HG03558 (cell line): ENCODE measurements around the gene PADI2.

Source experiments
- ATAC-seq: cut with Tn5 transposase; IDR thresholded peaks from one replicate; pipeline ENCODE4 v1.9.1; 2021; ENCODE audit warnings: moderate number of reproducible peaks; ENCODE audit not compliant: unreplicated experiment; ENCODE audit errors: extremely low read depth

PADI2 gene

DNA sequence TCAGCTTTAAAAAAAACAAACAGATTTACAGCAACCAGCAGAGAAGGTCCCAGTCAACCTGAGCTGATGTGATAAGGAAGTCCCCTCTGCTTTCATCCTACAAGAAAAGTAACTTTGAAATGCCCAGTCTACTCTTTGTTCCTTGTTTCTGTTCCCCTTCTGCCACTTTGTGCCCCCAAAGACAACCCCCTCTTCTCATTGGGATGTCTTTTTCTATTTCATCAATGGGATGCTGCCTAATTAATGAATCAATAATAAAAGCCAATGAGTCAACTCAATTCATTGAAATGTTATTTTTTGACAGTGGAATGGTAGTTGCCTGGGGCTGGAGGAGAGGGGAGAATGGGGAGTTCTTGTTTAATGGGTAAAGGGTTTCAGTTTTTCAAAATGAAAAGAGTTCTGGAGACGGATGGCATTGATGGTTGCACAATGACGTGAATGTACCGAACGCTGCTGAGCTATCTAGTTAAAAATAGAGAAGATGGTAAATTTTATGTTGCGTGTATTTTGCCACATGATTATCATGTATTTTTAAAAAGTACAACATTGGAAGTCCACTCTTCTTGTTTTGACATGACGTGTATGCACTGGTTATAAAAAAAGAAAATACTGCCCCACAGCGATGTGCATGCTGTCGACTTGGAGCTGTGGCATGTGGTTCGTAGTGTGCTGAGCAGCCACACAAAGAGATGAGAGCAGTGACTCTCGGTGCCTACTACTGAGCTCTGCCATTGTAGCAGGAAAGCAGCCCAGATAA lies 22.4 kb upstream of the PADI2 start:
- ATAC-seq = no peak

DNA sequence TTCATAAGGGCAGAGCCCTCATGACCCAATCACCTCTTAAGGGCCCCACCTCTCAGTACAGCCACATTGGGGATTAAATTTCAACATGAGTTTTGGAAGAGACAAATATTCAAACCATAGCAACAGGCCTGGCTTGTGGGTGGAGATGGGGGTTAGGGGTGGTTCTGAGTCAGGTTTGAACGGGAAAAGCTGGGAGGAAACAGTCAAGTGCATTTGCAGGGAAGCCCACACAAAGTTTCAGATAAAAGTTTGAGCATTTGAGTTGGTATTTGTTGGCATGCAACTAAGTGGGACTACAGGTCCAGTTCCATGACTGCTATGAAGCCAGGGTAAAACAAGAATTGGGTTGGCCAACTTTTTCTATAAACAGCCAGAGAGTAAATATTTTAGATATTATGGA lies 21.0 kb upstream of the PADI2 start:
- ATAC-seq = no peak

DNA sequence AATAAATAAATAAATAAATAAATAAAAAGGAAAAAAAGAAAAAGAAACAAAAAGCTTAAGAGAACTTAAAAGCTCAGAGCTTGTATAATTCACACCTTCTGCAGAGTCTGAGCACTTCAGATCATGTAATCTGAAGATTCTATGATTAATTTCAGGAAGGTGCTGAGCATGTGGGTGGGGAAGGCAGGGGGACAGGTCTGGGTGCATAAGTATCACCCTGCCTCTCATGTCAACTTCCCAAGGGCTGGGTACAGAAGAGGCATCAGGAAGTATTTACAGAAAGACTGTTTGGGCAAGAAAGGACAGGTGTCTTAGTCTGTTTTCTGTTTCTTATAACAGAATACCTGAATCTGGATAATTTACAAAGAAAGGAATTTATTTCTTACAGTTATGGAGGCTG lies 20.4 kb upstream of the PADI2 start:
- no peak for ATAC-seq

- ATAC-seq = no peak
Measured at GRCh38 chr1:17137441-17137840, 18.2 kb upstream of the PADI2 start.

- ATAC-seq = no peak
Measured at GRCh38 chr1:17136936-17137335, 17.7 kb upstream of the PADI2 start.

DNA sequence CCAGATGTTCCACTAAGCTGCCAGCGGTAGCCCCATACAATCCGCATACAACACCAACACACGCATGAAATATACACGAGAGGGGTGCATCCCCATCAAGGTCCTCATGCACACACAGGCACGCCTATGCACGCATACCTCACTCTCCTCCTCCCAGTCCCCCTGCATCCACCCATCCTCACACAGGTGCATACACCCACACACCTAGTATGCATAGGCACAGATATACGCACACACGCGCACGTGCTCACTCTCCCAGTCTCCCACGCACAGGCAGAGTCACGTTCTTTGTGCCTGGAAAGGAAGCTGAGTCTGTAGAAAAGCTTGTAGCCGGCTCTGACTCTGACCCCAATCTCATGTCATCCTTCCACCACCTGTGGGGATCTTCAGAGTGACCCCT lies 16.9 kb upstream of the PADI2 start:
- ATAC-seq = no peak

GRCh38 chr1:17135530-17135929 lies 16.3 kb upstream of the PADI2 start:
- no peak for ATAC-seq

GRCh38 chr1:17134724-17135123 lies 15.5 kb upstream of the PADI2 start:
- ATAC-seq = no peak

GRCh38 chr1:17134034-17134433 lies 14.8 kb upstream of the PADI2 start:
- ATAC-seq = no peak

- ATAC-seq = no peak
Measured at GRCh38 chr1:17130138-17130635, 10.9 kb upstream of the PADI2 start.

DNA sequence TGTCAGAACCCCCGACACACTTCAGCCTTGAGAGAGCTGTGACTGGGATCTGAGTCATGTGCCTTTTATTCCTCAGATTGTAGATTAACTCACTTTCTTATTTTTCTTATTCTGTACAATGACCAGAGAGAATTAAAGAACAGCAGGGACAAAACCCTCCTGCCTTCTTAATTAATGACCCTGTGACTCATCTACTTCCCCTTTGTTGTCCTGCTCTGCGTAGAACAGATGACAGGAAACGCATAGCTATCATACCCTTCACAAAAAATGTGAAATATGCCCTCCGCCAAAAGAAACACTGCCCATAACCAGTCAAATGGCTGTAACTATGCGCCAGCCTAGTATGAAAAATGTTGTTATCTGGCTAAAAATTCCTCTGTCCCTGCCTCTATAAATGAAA lies 9.1 kb upstream of the PADI2 start:
- ATAC-seq = no peak

- no peak for ATAC-seq
Measured at GRCh38 chr1:17125756-17126237, 6.5 kb upstream of the PADI2 start.

GRCh38 chr1:17123196-17124045 lies 4.2 kb upstream of the PADI2 start:
- ATAC-seq = no peak

GRCh38 chr1:17122521-17123164 lies 3.4 kb upstream of the PADI2 start:
- ATAC-seq = no peak

- no peak for ATAC-seq
Measured at GRCh38 chr1:17121881-17122280, 2.6 kb upstream of the PADI2 start.

GRCh38 chr1:17120962-17121837 lies 1.9 kb upstream of the PADI2 start:
- ATAC-seq = no peak

GRCh38 chr1:17120481-17120877 lies 1.2 kb upstream of the PADI2 start:
- no peak for ATAC-seq

DNA sequence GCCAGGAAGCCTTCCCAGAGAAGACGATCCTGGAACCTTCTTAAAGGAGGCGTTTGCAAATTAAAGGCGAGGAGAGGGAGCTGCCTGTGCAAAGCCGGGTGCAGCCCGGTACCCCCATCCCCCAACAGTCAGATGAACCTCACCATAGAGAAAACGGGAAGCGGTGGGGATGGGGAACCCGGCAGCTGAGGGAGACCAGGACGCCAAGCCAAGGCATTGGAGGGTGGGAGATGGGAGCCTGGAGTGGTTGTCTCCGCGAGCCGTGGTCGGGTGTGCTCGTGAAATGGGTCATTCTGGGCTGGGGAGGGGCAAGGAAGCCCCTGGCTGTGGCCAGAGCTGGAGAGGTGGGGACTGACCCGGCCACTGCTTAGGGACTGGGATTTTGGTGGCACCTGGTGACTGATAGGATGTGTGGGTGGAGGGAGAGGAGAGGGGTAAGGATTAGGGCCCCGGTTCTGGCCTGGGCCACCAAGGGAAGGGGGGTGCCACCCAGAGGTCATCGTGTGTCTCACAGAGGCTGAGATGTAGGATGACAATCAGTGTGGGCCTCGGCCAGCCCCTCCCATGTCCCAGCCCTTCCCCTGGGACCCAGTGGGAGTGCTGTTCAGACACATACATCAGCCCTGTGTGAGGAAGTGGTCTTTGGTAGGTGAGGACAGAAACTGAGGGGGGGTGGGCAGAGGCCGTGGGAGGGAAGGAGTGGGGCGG lies 676 bp upstream of the PADI2 start:
- no peak for ATAC-seq

DNA sequence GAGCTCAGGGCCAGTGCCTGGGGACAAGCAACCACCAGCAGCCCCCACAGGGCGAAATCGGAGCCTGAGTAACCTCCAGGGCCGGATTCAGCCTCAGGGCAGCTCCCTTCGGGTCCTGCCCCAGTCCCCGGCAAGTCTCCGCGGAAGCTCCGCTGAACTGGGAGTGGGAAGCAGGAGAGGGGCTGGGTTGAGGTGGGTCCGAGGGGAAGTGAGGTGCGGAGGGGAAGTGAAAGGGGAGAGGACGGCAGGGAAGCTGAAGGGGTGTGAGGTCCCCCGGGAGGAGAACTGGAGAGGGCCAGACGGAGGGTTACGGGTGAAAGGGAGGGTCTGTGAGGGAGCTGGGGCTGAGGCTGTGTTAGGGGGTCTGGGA lies 560 bp downstream of the PADI2 start:
- ATAC-seq = no peak
